H1 (cell line): ENCODE results near the gene SNX32. TPM values are rescaled to one million over a fixed set of nuclear protein-coding genes. Genes with fewer than 3 reads are reported as not detected.

Experiments
- CTCF ChIA-PET: fragments of 300-600 bp; sonication (Branson Sonifier 250); formaldehyde crosslinking; loops from one replicate; lab custom pipeline; 2021; ENCODE audit not compliant: partially characterized antibody; lab: Charles Lee
- POLR2A ChIA-PET: fragments of 300-600 bp; sonication (Branson Sonifier 250); formaldehyde crosslinking; loops from one replicate; lab custom pipeline; 2021; ENCODE audit warnings: inconsistent platforms; ENCODE audit not compliant: partially characterized antibody; lab: Charles Lee
- DNase-seq, 2 experiments: peaks; one replicate each; pipeline versions ENCODE4 v3.0.0 to v3.0.0-alpha.2; 2010 to 2022; ENCODE audit warnings: low spot score in 2 of 2, low read depth in 1 of 2, mixed read lengths in 1 of 2
- FAIRE-seq: peaks from 2 replicates; lab custom pipeline; 2011; peaks lifted over from hg19 to GRCh38; lab: Jason Lieb, UNC
- H2AFZ ChIP-seq: 2 replicates; pipeline ENCODE4 v1.8.1; 2012; ENCODE audit warnings: low read length, inconsistent platforms
- H2AK5ac ChIP-seq: 2 replicates; pipeline ENCODE4 v1.6.1; 2013; ENCODE audit warnings: low read depth, low read length
- H2BK120ac ChIP-seq: replicated peaks from 2 replicates; pipeline ENCODE3; 2013; ENCODE audit warnings: low read depth, low read length, inconsistent platforms
- H2BK12ac ChIP-seq: 2 replicates; pipeline ENCODE4 v1.6.1; 2013; ENCODE audit warnings: low read depth, low read length
- H2BK15ac ChIP-seq: 2 replicates; pipeline ENCODE4 v1.6.1; 2013; ENCODE audit warnings: low read length
- H2BK20ac ChIP-seq: 2 replicates; pipeline ENCODE4 v1.6.1; 2013; ENCODE audit warnings: low read length
- H2BK5ac ChIP-seq: 2 replicates; pipeline ENCODE4 v1.6.1; 2013; ENCODE audit warnings: low read depth, low read length
- H3K14ac ChIP-seq: 2 replicates; pipeline ENCODE4 v1.6.1; 2013; ENCODE audit warnings: inconsistent platforms; ENCODE audit not compliant: insufficient read length
- H3K18ac ChIP-seq: 2 replicates; pipeline ENCODE4 v1.6.1; 2013; ENCODE audit warnings: low read length; ENCODE audit errors: extremely low read depth
- H3K23ac ChIP-seq: 2 replicates; pipeline ENCODE4 v1.6.1; 2013; ENCODE audit warnings: inconsistent platforms; ENCODE audit not compliant: insufficient read length
- H3K23me2 ChIP-seq: 2 replicates; pipeline ENCODE4 v1.6.1; 2013; ENCODE audit warnings: low read depth, low read length
- H3K27ac ChIP-seq: 2 replicates; pipeline ENCODE4 v1.6.1; 2011; ENCODE audit warnings: low read depth, low read length, inconsistent platforms
- H3K27me3 ChIP-seq, 4 experiments: replicated peaks in 1 of 4; 1 replicate in 1 of 4; 2 replicates in 3 of 4; pipeline versions ENCODE4 v1.6.1 to v1.8.1; 2011 to 2013; ENCODE audit warnings: low read length in 3 of 4, mild to moderate bottlenecking in 3 of 4, inconsistent platforms in 2 of 4, mixed read lengths in 2 of 4, moderate library complexity in 1 of 4; ENCODE audit not compliant: control insufficient read depth in 3 of 4, insufficient read depth in 3 of 4; ENCODE audit errors: extremely low read depth in 1 of 4
- H3K36me3 ChIP-seq, 4 experiments: 2 replicates each; pipeline versions ENCODE4 v1.6.1 to v1.8.1; 2011 to 2013; ENCODE audit warnings: mild to moderate bottlenecking in 4 of 4, low read length in 3 of 4, moderate library complexity in 2 of 4, control low read depth in 1 of 4, inconsistent platforms in 1 of 4; ENCODE audit not compliant: insufficient read depth in 4 of 4, control insufficient read depth in 2 of 4
- H3K4ac ChIP-seq: replicated peaks from 2 replicates; pipeline ENCODE3; 2013; ENCODE audit warnings: low read length, low read depth, mixed read lengths, inconsistent platforms; ENCODE audit not compliant: insufficient read length
- H3K4me1 ChIP-seq, 4 experiments: replicated peaks in 1 of 4; 1 replicate in 1 of 4; 2 replicates in 3 of 4; pipeline versions ENCODE4 v1.6.1 to v1.8.1; 2011 to 2013; ENCODE audit warnings: low read length in 3 of 4, inconsistent platforms in 2 of 4, mixed read lengths in 1 of 4; ENCODE audit not compliant: insufficient read depth in 4 of 4, control insufficient read depth in 3 of 4
- H3K4me2 ChIP-seq, 2 experiments: 2 replicates each; pipeline versions ENCODE4 v1.6.1 to v1.8.1; 2011 to 2013; ENCODE audit warnings: low read depth in 2 of 2, low read length in 2 of 2, control low read depth in 1 of 2, inconsistent platforms in 1 of 2, mild to moderate bottlenecking in 1 of 2; ENCODE audit not compliant: insufficient read depth in 1 of 2
- H3K4me3 ChIP-seq, 4 experiments: fragments of 200-600, 300-600 bp in 1 of 4; sonication (generic), shearing (Covaris generic), sonication (Bioruptor Twin) in 1 of 4; 2 replicates each; pipeline versions ENCODE4 v1.5.1 to v1.8.1; 2011 to 2016; ENCODE audit warnings: low read length in 4 of 4, low read depth in 3 of 4, control low read depth in 2 of 4, inconsistent platforms in 2 of 4, mild to moderate bottlenecking in 2 of 4, mixed read lengths in 1 of 4, moderate library complexity in 1 of 4; ENCODE audit not compliant: insufficient read depth in 2 of 4; ENCODE audit errors: extremely low read depth in 1 of 4
- H3K56ac ChIP-seq: replicated peaks from 2 replicates; pipeline ENCODE3; 2013; ENCODE audit warnings: low read depth, mild to moderate bottlenecking, mixed read lengths, low read length, inconsistent platforms; ENCODE audit not compliant: insufficient read length
- H3K79me1 ChIP-seq: 2 replicates; pipeline ENCODE4 v1.6.1; 2013; ENCODE audit warnings: low read depth, low read length, control low read depth
- H3K79me2 ChIP-seq, 2 experiments: 2 replicates each; pipeline versions ENCODE4 v1.6.1 to v1.8.1; 2012 to 2013; ENCODE audit warnings: low read length in 2 of 2, mild to moderate bottlenecking in 2 of 2, inconsistent platforms in 1 of 2; ENCODE audit not compliant: insufficient read depth in 2 of 2, control insufficient read depth in 1 of 2
- H3K9ac ChIP-seq, 4 experiments: replicated peaks in 1 of 4; 1 replicate in 1 of 4; 2 replicates in 3 of 4; pipeline versions ENCODE4 v1.6.1 to v1.8.1; 2011 to 2013; ENCODE audit warnings: low read depth in 3 of 4, low read length in 3 of 4, control low read depth in 2 of 4, mild to moderate bottlenecking in 2 of 4, moderate library complexity in 2 of 4, inconsistent platforms in 1 of 4; ENCODE audit errors: extremely low read depth in 1 of 4
- H3K9me3 ChIP-seq, 2 experiments: 2 replicates each; pipeline versions ENCODE4 v1.6.1 to v1.8.1; 2012 to 2013; ENCODE audit warnings: mild to moderate bottlenecking in 2 of 2, moderate library complexity in 2 of 2, control low read depth in 1 of 2, inconsistent platforms in 1 of 2, low read depth in 1 of 2, low read length in 1 of 2, mixed read lengths in 1 of 2; ENCODE audit not compliant: insufficient read depth in 2 of 2
- H4K20me1 ChIP-seq, 2 experiments: replicated peaks in 1 of 2; 2 replicates each; pipeline versions ENCODE3 to v1.8.1; 2011 to 2013; ENCODE audit warnings: inconsistent platforms in 2 of 2, low read length in 2 of 2, mild to moderate bottlenecking in 1 of 2; ENCODE audit not compliant: insufficient read depth in 2 of 2, control insufficient read depth in 1 of 2
- H4K5ac ChIP-seq: 2 replicates; pipeline ENCODE4 v1.6.1; 2013; ENCODE audit warnings: low read length, low read depth, mixed read lengths, inconsistent platforms; ENCODE audit not compliant: insufficient read length
- H4K8ac ChIP-seq: 2 replicates; pipeline ENCODE4 v1.8.0; 2013; ENCODE audit warnings: mild to moderate bottlenecking, moderate library complexity, low read length, inconsistent platforms; ENCODE audit not compliant: insufficient read depth; ENCODE audit errors: extremely low read depth
- H4K91ac ChIP-seq: replicated peaks from 2 replicates; pipeline ENCODE3; 2013; ENCODE audit warnings: low read length, mixed read lengths, inconsistent platforms; ENCODE audit not compliant: insufficient read length
- ASH2L ChIP-seq: fragments of 200-600, 300-600 bp; sonication (generic); IDR thresholded peaks from one replicate; pipeline ENCODE4 v1.7.1; 2017; ENCODE audit warnings: low read length
- BRCA1 ChIP-seq: IDR thresholded peaks from 2 replicates; pipeline ENCODE4 v1.6.1; 2012; ENCODE audit warnings: low read depth, low read length, improper control_type of control experiment
- CEBPB ChIP-seq: IDR thresholded peaks from 2 replicates; pipeline ENCODE4 v1.6.1; 2012; ENCODE audit warnings: low read depth, low read length
- CREB1 ChIP-seq: IDR thresholded peaks from 2 replicates; pipeline ENCODE4 v1.6.1; 2012; ENCODE audit warnings: inconsistent platforms
- MAFK ChIP-seq: IDR thresholded peaks from 2 replicates; pipeline ENCODE4 v1.6.1; 2012; ENCODE audit warnings: low read depth, mild to moderate bottlenecking, improper control_type of control experiment, low read length
- POLR2A ChIP-seq, 2 experiments: IDR thresholded peaks; 1 replicate in 1 of 2; 2 replicates in 1 of 2; pipeline ENCODE4 v1.6.1; 2011; ENCODE audit warnings: low read depth in 2 of 2, low read length in 2 of 2, mild to moderate bottlenecking in 2 of 2; ENCODE audit errors: control extremely low read depth in 1 of 2
- POLR2AphosphoS5 ChIP-seq: IDR thresholded peaks from 2 replicates; pipeline ENCODE4 v1.6.1; 2011; ENCODE audit warnings: low read depth, low read length
- RFX5 ChIP-seq: IDR thresholded peaks from 2 replicates; pipeline ENCODE4 v1.6.1; 2011; ENCODE audit warnings: low read depth, low read length, improper control_type of control experiment, borderline replicate concordance
- RNF2 ChIP-seq: fragments of 200-900, 300-1000 bp; sonication (generic); IDR thresholded peaks from 2 replicates; pipeline ENCODE4 v1.7.1; 2016; ENCODE audit warnings: borderline replicate concordance, low read depth, mild to moderate bottlenecking, antibody characterized with exemption, low read length; ENCODE audit not compliant: poor library complexity, severe bottlenecking; ENCODE audit errors: missing control alignments
- WGBS, 2 experiments: shearing (Covaris generic) in 1 of 2; methylation state at CpG; one replicate each; pipeline versions ENCODE4 v1.1.6 to v1.1.7; 2013 to 2015; ENCODE audit warnings: low lambda C conversion rate in 2 of 2, mixed read lengths in 2 of 2, inconsistent platforms in 1 of 2, low coverage in 1 of 2, missing lambda C conversion rate in 1 of 2; ENCODE audit not compliant: insufficient replicate concordance in 2 of 2, insufficient coverage in 1 of 2, insufficient read length in 1 of 2; ENCODE audit errors: extremely low coverage in 1 of 2, missing lambda C conversion rate in 1 of 2; 5-methylcytosine and 5-hydroxymethylcytosine counted together
- polyA plus RNA-seq, 7 experiments: library from polyadenylated mRNA; depleted of rRNA in 3 of 7; stranded (reverse) in 5 of 7; unstranded in 2 of 7; fragments of >200 nt in 5 of 7; fragments of 200-250 nt in 2 of 7; gene quantifications; 1 replicate in 5 of 7; 2 replicates in 1 of 7; 4 replicates in 1 of 7; pipeline versions ENCODE4 v1.2.1 to v1.2.3, GENCODE V29; 2011 to 2013; ENCODE audit warnings: missing spikeins in 2 of 7, mixed read lengths in 2 of 7
- total RNA-seq: library from RNA; stranded (reverse); fragmentation: NEBNext Ultra II Directional; extraction: Animal tissue kit (Norgen Biotek cat#: 25700); gene quantifications from 2 replicates; pipeline ENCODE4 v1.2.1, GENCODE V29; 2021
- TF ChIP-seq, protein P1 (sequence below): IDR thresholded peaks from 2 replicates; pipeline ENCODE4 v1.6.1; 2011; ENCODE audit warnings: low read length, improper control_type of control experiment
- TF ChIP-seq, protein P2 (sequence below): IDR thresholded peaks from 2 replicates; pipeline ENCODE4 v1.6.1; 2012; ENCODE audit warnings: inconsistent platforms

The SNX32 gene
- total and polyA plus RNA-seq, 2 of the 8 experiments (the other 6 are each of a cell fraction or from before 2014, with no cell fraction given), result 0.76 to 2.2 TPM

DNA sequence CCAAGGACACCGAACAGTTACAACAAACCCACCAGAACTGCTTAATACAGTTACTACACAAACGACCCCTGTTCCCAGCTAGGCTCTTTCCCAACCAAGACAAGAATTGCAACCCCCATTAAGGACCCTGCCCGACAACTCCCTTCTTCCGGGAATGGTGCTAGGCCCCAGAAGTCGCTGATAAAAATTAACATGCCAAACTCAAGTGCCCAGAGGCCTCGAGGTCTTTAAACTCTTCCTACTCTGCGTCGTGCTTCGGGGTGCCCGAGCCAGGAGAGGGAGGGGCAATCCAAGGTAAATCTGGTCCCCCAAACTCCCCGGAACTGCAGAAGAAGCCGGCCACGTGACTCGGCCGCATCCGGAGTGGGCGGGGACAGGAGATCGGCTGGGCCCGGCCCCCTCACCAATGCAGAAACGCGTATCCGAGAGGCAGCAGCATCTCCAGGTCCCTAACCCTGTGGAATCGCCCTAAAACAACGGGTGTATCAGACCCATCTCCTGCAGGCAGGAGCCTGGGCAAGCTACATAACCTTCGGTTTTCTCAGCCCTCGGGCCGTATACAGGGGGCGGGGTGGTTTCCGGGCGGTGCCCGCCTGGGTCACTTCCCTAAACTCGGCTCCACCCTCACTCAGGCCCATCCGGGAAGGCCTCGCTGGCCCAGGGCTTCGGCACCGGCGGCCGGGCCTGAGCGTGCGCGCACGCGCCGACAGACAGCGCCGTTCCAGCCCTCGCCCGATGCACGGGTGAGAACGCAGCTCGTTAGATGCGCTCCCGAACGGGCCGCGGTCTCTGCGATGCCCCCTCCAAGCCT lies 23.1 kb downstream of the SNX32 start:
- peak overlapping the region; percentile 61; the same call in 1 of the 2 replicates for H2AK5ac ChIP-seq
- no peak overlapping the region for H2BK15ac ChIP-seq
- DNase-seq (peak in 1 of 2 experiments; percentile 84), FAIRE-seq (no peak)
- peak overlapping the region; percentile 55 for H4K5ac ChIP-seq
- peaks cover 0 to 15% (median 6%) of the 10 kb centered on the region in 4 experiments; a peak in 5 of 7 replicates for H3K4me1 ChIP-seq
- H3K27me3 ChIP-seq, result no peaks in the 10 kb centered on the region
- POLR2A ChIA-PET, result interaction anchor here (0.5 to 39.7 kb wide), 14 partner anchors 1 to 356 kb away, joined by 3 to 1071 read pairs (median 4); partner anchors contain the start of genes CCDC85B, CFL1, CTSW and EFEMP2
- peak overlapping the region; percentile 63 for H3K4ac ChIP-seq
- H4K91ac ChIP-seq, result peak overlapping the region; percentile 77
- no peak overlapping the region for H2BK120ac ChIP-seq
- H3K56ac ChIP-seq, result peak overlapping the region; percentile 48
- H3K23me2 ChIP-seq, result peaks cover 19% of the 10 kb centered on the region
- H3K27ac ChIP-seq, result peak overlapping the region; percentile 81
- no peak overlapping the region for H2BK20ac ChIP-seq
- H4K20me1 ChIP-seq, result peaks cover 29 to 30% of the 10 kb centered on the region in 2 experiments
- CTCF ChIA-PET, result interaction anchor here (0.9 to 8.6 kb wide), 3 partner anchors 13 to 41 kb away, joined by 4 to 71 read pairs (median 8); partner anchors contain the start of gene EFEMP2
- H3K18ac ChIP-seq, result peak overlapping the region; percentile 55
- 4% methylated on average over 53 of the region's 57 CpGs; no CpG with 5 or more reads in 1 of the 2 experiments for WGBS, 2 experiments
- H3K23ac ChIP-seq, result no peak overlapping the region
- H2BK5ac ChIP-seq, result peak overlapping the region; percentile 95
- H3K36me3 ChIP-seq, result peaks cover 17 to 34% (median 30%) of the 10 kb centered on the region in 4 experiments
- peak overlapping the region; percentile 85 to 90 (median 88) for H3K9ac ChIP-seq
- no peaks in the 10 kb centered on the region for H3K9me3 ChIP-seq
- peak overlapping the region; percentile 86 to 96 (median 91) for H3K4me3 ChIP-seq
- peak overlapping the region; percentile 83 to 84 for H3K4me2 ChIP-seq
- peak overlapping the region; percentile 95 for H4K8ac ChIP-seq
- no peak overlapping the region for H2AFZ ChIP-seq
- H3K79me1 ChIP-seq, result peaks cover 20% of the 10 kb centered on the region
- no peak overlapping the region for H3K14ac ChIP-seq
- peaks cover 15 to 41% of the 10 kb centered on the region in 2 experiments for H3K79me2 ChIP-seq
- no peak overlapping the region for H2BK12ac ChIP-seq
- TF ChIP-seq ASH2L (peak; percentile 67), RFX5 (no peak), BRCA1 (no peak), CREB1 (no peak), POLR2A (IDR thresholded peaks at IDR 0.05; ENCODE audit: control extremely low read depth in 1 of 2, low read depth in 2 of 2, low read length in 2 of 2) (peak in 1 of 2 experiments; percentile 63; a peak in 1 of 3 replicates), CEBPB (no peak), RNF2 (no peak), MAFK (no peak), POLR2AphosphoS5 (peak; percentile 74)
- TF ChIP-seq, protein P1, sequence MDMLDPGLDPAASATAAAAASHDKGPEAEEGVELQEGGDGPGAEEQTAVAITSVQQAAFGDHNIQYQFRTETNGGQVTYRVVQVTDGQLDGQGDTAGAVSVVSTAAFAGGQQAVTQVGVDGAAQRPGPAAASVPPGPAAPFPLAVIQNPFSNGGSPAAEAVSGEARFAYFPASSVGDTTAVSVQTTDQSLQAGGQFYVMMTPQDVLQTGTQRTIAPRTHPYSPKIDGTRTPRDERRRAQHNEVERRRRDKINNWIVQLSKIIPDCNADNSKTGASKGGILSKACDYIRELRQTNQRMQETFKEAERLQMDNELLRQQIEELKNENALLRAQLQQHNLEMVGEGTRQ, result peak; percentile 88
- TF ChIP-seq, protein P2, sequence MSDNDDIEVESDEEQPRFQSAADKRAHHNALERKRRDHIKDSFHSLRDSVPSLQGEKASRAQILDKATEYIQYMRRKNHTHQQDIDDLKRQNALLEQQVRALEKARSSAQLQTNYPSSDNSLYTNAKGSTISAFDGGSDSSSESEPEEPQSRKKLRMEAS, result peak; percentile 72
